HPDE6-E6E7 (cell line): ENCODE results near the gene STX7.

Source experiments
- DNase-seq: peaks from one replicate; pipeline ENCODE4 v3.0.0; 2011; ENCODE audit warnings: missing footprints; ENCODE audit errors: extremely low spot score

Gene STX7

GRCh38 chr6:132413499-132413802, 99.5 kb downstream of the STX7 start:
- DNase-seq, result no peak

DNA sequence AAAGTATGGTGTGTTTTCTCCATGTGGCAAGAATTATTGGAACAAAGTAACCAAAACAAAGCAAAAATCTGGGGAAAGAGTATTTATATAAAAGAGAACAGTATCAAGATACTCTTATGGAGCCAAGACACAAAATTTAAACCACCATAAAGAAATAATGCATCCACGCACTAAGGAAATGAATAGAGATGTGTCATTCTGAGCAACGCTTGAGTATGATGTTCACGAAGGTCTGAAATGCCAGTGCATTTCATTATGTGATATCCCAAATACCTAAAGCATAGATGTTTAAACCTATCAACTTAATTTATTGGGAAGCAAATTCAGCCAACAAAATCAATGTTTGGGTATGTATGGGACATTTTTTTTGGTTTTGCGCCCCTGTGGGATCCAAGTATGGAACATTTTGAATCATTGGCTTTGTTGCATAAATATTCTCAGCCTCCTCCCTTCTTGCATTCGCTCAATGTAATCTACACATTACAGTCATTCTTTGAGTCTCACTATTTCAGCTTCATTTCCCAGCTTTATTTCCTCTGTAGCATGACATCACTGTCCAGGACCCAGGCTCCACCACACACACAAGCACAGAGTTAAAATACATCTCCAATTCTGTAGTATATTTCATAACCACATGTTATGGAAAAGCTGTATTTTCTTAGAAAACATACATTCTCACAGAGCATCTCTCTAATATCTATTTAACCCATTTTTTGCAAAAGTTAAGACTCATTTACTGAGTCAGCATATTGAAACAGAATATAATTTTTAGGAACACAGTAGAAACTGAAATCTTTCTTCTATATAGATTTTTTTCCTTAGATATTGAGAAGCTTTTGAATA, 100.0 kb downstream of the STX7 start:
- no peak for DNase-seq

- no peak for DNase-seq
Measured at GRCh38 chr6:132411296-132411695, 101.6 kb downstream of the STX7 start.

DNA sequence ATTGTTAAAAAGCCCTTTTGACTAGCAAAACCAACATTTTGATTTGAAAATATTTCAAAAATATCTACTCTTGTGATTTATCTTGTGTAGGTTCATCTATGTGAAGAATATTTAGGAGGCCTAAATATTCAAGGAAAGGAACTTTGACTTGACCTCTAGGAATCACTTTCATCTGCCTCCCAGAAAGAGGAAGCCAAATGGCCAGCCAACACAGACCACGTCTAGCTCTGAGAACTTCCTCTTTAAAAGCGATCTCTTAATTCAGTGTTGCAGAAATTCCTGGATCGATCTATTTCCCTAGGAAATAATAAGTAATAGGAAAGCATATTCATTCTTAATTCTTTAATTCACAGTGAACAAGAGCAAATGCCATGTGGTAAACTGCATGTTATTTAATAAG, 102.1 kb downstream of the STX7 start:
- no peak for DNase-seq

- no peak for DNase-seq
Measured at GRCh38 chr6:132405143-132405915, 107.6 kb downstream of the STX7 start.

- no peak for DNase-seq
Measured at GRCh38 chr6:132404736-132405135, 108.2 kb downstream of the STX7 start.

- no peak for DNase-seq
Measured at GRCh38 chr6:132404330-132404729, 108.6 kb downstream of the STX7 start.

DNA sequence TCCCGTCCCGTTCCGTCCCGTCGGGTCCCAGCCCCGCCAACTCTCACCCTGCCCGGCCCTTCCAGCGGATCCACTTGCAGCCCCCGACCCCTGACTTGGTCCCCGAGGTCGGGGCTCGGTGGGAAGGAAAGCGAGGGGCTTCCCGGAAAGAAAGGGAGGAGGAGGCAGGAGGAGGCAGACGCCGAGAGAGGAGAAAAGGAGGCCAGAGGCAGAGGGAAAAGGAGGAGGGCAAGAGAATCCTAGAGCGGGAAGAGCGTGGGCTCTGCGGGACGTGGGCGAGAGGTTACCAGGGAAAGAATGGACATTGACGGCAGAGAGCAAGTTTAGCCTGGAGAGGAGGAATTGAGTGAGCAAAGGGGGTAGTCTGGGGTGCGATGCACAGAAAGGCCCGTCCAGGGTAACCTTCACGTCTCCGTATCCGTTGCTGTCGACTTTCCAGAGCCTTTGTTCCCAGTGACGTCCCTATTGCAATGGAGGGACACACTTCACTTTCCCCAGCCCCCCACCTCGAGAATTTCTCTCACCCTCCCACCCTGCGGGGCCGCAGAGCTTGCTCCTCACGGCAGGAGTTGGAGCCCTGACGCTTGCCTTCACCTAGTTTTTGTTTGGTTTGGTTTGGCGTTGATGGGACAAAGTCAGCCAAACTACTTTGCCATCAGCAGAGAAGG, 111.2 kb downstream of the STX7 start:
- no peak for DNase-seq

- peak; percentile 49 for DNase-seq
Measured at GRCh38 chr6:132400883-132401617, 111.9 kb downstream of the STX7 start, which contains the start of gene MOXD1. Gene MOXD1 (minus strand): TSS chr6:132401475. CDS start chr6:132401426, 49 bp downstream.

GRCh38 chr6:132400555-132400882, 112.4 kb downstream of the STX7 start:
- DNase-seq, result no peak

GRCh38 chr6:132399376-132400074, 113.4 kb downstream of the STX7 start:
- DNase-seq, result no peak
